GM12891 (cell line): ENCODE data around the gene FAR1.

Experiments used
- PAX5 ChIP-seq: IDR thresholded peaks from 2 replicates; pipeline ENCODE4 v1.6.1; 2011; ENCODE audit warnings: low read length, moderate library complexity, mild to moderate bottlenecking; ENCODE audit not compliant: insufficient read depth, severe bottlenecking
- POLR2A ChIP-seq: IDR thresholded peaks from 2 replicates; pipeline ENCODE4 v1.6.1; 2011; ENCODE audit warnings: low read depth, low read length, control low read depth
- POLR2AphosphoS5 ChIP-seq: IDR thresholded peaks from 2 replicates; pipeline ENCODE4 v1.6.1; 2011; ENCODE audit warnings: low read depth, low read length, control low read depth
- TAF1 ChIP-seq: IDR thresholded peaks from 2 replicates; pipeline ENCODE4 v1.6.1; 2011; ENCODE audit warnings: low read depth, low read length, control low read depth

GRCh38 chr11:13775471-13775870 lies 107.0 kb downstream of the FAR1 start:
- TF ChIP-seq POLR2A (no peak), PAX5 (no peak), POLR2AphosphoS5 (no peak), TAF1 (no peak)
